HG03025 (cell line): ENCODE measurements around the gene CDK2AP2.

ENCODE experiments used
- ATAC-seq: cut with Tn5 transposase; IDR thresholded peaks from one replicate; pipeline ENCODE4 v1.9.1; 2021; ENCODE audit warnings: mild to moderate bottlenecking, moderate library complexity; ENCODE audit not compliant: unreplicated experiment, low FRiP score

Gene CDK2AP2

DNA sequence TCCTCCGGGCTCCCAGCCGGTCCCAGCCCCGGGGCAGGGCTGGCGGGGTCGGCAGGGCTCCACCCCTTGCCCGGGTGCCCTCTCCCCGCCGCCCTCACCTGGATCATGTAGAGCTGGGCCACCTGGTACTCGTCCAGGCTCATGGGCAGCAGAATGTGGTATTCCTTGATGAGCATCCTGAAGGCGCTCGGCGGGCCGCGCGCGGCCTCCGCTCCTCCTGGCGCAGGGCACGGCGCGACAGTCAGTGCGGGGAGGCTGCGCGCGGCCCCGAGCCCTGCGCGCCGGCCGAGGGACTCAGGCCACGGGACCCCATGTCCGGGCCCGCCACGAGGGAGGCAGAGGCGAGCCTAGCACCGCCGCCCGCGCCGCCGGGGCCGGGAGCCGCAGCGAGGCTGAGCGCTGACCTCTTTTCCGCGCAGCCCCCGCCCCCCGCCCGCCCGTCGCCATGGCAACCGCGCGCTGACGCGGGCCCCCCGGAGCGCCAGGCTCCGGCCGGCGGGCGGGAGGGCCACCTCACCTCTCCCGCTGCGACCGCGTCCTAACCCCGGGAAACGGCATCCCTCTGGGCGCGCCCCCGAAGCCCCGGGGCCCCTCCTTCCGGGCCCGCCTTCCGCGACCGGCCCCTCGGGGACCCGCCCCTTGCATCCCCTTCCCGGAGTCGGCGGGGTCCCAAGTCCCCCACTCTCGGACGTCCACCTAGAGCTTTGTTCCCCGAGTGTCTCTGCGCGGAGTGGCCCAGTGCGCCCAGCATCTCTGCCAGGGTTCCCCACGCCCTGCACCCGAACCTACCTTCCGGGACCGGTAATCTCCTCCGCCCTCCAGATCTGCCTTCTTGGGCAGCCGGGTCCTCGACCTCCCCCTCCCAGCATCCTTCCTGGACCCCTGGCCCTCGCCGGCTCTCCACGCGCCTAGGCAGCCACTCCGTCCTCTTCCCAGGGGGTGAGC lies 3.7 kb downstream of the CDK2AP2 start:
- ATAC-seq: no peak

- ATAC-seq: no peak
Observed at GRCh38 chr11:67503119-67504004, 4.6 kb downstream of the CDK2AP2 start.

- ATAC-seq: no peak
Observed at GRCh38 chr11:67502328-67502979, 5.5 kb downstream of the CDK2AP2 start.

- ATAC-seq: no peak
Observed at GRCh38 chr11:67501854-67502253, 6.1 kb downstream of the CDK2AP2 start.

DNA sequence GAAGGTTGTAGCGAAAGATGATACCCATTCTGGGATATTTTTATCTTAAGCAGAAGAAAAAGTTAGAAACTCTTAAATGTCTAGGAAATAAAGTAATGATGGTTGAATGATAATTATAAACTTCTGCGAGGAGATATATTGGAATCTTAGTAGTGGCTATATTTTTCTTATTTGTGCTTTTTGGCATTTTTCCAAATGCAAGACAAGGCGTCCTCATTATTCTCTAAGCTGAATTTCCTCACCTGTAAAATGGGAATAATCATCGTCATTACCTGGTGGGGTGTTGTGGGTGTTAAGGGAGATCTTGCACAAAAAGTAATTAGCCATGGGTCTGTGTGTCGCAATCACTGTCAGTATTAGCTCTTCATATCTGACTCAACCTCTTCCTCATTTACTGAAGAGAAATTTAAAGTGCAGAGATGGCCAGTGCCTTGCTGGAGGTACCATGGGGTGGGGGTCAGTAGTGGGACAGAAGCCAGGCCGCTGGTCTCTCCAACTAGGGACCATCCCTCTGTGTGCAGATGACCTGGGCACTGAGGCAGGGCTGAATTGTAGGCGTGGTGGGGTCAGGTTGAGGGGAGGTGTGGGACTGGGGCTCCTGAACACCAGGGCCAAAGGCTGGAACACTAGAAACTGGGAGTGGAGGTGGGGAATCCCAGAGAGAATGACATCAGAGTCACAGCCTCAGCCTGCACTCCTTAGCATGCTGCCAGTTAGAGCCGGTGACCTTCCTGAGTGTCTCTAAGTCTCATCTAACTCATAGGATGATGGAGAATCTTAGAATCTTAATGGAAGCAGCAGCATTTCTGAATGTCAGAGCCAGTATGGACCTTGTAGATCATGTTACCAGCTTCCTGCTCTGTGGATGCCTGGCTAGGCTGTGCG lies 6.9 kb downstream of the CDK2AP2 start:
- no peak for ATAC-seq

DNA sequence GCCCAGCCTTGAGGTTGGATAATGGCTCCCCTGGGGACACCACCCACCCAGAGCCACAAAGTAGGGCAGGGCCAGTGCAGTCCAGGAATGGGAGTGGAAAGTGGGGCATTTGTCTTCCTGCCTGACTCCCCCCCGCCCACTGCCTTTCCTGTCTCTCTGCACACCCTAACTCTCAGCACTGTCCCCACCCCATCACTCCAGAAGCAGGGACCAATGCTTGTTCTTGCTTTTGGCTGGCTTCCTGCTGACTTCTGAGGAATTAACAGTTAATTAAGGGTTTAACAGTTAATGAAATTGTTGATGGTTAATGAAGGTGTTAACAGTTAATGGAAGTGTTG lies 7.5 kb downstream of the CDK2AP2 start:
- ATAC-seq: no peak

GRCh38 chr11:67499808-67500483 lies 8.0 kb downstream of the CDK2AP2 start:
- ATAC-seq: no peak

DNA sequence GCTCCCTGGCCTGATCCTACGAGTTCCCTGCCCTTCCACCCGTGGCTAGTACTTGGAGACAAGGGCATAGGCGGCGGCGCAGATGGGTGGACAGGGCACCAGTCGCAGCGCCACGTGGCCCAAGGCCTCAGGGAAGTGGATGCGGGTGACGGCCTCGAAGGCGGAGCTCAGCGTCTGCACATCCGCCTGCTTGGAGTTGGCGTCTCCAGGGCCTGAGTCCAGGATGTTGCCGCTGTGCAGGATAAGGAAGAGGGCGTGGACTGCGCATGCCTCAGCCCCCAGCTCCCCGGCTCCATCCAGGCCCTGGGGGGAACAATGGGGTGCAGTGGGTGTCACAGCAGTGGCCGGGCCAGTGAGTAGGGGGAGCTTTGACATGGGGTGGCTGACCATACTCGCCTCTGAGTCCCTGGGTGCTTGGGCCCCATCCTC lies 9.4 kb downstream of the CDK2AP2 start:
- no peak for ATAC-seq

- ATAC-seq: no peak
Observed at GRCh38 chr11:67497656-67498291, 10.2 kb downstream of the CDK2AP2 start.

- no peak for ATAC-seq
Observed at GRCh38 chr11:67496113-67496512, 11.8 kb downstream of the CDK2AP2 start.

DNA sequence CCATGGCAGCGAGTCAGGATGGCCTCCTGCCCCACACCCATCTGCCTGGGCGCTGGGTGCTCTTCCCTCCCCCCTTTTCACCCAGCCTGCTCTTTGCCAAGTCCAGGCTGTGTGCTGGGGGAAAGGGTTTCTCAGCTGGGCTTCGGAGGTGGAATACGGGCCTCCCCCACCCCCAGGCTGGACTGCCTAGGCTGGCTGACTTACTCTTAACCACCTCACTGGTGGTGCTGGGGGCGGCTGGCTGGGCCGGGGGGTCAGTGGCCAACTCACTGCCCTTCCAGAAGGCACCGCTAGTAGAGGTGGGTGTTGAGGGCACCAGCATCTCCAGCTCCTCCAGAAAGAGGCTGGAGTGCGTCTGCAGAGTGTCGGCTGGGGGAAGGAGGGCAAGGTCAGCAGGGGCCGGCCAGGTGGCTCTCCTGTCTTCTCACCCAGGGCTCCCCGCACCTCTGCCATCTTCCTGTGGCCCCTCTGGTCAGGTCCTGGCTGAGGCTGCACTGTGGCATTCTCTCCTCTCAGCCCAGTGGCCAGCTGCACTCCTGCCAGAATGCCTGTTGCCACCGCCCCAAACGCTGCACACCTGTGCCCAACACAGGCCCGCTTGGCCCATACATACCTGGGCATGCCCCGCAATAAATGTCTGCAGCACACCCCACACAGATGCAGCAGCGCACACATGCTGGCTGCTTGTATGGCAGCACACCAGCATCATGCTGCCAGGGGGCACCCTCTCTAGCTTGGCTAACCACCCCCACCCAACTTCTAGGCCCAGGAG lies 12.5 kb downstream of the CDK2AP2 start:
- ATAC-seq: no peak

DNA sequence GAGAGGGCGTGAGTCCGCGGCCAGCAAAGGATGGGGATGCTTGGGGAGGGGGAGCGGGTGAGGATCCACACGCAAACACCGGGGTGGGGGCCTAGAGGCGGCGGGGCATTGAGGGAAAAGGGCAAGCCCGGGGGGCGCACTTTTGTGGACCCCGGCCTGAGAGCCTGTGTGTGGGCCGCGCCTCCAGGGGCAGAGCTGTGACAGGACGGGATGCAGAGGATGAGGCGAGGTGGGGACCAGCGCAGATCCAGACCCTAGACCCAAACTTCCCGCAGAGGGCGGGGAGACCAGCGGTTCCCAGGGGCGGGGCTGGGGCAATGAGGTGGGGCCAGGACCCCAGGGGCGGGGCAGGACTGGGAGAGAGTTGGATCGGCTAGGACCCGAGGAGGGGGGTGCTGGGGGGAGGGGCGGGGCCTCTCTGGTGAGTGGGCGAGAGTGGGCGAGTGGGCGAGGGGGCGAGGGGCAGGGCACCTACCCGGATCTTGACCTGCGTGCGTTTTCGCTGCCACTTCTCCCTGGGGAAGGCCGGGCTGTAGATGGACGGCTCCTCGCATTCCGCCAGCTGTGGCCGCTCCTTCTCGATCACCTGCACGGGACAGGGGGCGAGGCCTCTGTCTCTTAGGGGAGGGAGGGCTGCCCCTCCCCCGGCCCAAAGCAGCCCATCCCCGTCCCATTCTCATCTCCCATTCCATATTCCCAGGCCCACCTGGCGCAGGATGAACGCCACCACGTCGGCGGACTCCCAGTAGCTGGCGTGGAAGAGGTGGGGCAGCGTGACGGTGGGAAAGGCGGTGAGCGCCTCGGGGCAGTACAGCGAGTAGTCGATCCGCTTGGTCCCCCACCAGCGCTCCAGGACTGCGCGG lies 13.4 kb downstream of the CDK2AP2 start:
- ATAC-seq: no peak

DNA sequence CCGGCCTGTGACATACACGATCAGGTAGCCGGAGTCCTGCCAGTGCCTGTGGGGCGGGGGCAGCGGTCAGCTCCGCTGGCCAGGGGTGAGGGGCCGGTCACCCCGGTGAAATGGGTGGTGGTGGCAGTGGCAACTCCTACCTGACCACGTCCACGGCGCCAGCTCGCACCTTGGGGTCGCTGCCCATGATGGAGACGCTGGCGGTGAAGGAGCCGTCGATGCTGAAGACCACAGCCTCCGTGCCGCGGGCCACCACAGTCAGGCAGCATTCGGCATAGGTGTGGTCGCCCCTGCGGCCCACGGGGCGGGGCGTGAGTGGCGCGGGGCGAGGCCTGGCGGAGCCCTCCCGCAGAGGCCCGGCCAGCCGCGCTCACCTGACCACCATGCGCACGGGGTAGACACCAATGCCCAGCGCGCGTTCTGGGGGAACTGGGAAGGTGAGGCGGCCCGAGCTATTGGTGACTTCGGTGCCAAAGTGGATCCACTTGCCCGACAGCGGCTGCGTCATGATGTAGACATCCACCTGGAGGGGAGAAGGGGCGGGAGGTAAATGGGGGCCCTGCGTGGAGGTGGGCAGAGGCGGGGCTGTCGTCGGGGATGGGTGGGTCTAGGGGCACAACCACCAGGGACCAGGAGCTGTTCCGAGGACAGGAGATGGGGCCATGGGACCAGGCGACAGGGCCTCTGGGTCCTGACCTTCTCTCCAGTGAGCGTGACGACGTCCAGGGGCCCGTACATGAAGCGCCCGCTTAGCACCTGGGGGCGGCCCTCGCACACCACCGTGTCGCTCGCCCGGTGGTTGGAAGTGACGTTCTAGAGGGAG lies 14.2 kb downstream of the CDK2AP2 start:
- ATAC-seq: no peak

GRCh38 chr11:67492801-67493547 lies 15.0 kb downstream of the CDK2AP2 start:
- no peak for ATAC-seq

DNA sequence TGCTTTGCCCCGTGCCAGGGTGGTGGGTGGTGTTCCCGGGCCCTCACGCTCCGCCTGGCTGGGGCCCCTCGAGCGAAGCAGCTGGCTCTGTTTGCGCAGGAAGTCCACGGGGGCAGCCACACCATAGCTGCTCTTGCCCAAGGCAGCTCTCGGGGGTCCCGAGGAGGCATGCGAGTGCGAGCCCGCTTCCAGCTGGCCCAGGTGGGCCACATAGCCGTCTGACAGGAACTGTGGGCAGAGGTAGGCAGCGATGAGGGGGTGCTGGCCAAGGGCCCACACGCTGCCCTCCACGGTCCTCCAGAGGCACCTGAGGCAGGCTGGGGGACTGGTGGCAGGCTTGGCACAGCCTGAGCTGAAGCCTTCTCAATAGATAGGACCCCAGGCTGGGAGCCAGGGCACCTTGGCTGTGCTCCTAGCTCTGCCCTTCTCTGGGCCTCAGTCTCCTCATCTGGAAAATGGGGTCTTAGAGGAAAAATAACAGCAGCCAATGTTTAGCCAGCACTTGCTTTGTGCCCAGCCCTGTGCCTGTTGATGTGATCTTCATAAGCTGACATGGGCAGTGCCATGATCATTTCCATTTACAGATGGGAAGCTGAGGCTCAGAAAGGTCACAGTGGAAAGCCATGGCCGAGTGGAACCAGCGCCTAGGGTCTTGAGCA lies 15.8 kb downstream of the CDK2AP2 start:
- no peak for ATAC-seq
